Spleen (tissue), 7 donors: Measurements from ENCODE around the gene BFAR.

ENCODE experiments used
- CTCF ChIP-seq, 11 experiments: fragments of 200-600 bp in 7 of 11; fragments of 450-650 bp in 4 of 11; sonication (generic) in 4 of 11; IDR thresholded peaks in 8 of 11; conservative IDR thresholded peaks in 3 of 11; 1 replicate in 7 of 11; 2 replicates in 4 of 11; pipeline versions ENCODE4 v1.4.0 to v1.8.0; 2016 to 2021; ENCODE audit warnings: antibody characterized with exemption in 11 of 11, inconsistent platforms in 4 of 11, mild to moderate bottlenecking in 1 of 11
- POLR2A ChIP-seq, 3 donors: fragments of 450-650 bp; IDR thresholded peaks; one replicate each; pipeline ENCODE4 v1.5.1; 2017; ENCODE audit warnings: antibody characterized with exemption in 3 of 3, mild to moderate bottlenecking in 1 of 3
- POLR2AphosphoS5 ChIP-seq, 3 donors: sonication (generic); formaldehyde crosslinking; IDR thresholded peaks; one replicate each; pipeline ENCODE4 v1.5.1; 2017; ENCODE audit warnings: antibody characterized with exemption in 3 of 3
- donor health status: DM: no; HTN: no; CAD: no; lungs with moderate emphysema.
- donor health status: DM: no; HTN: no; CAD: no.
- donor health status: DM: no; HTN: no; CAD: no.

DNA sequence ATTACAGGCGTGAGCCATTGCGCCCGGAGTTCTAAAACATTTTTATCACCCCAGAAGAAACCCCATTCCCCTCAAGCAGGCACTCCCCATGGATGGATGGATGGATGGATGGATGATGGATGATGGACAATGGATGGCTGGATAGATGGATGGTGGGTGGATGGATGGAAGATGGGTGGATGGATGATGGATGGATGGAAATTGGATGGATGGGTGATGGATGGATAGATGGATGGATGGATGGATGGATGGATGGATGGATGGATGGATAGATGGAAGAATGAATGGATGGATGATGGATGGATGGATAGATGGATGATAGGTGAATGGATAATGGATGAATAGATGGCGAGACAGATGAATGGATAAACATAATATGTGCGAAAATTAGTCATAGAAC is 44.9 kb downstream of the BFAR start:
- no peak for TF ChIP-seq CTCF (IDR thresholded peaks at IDR 0.05 in 8 of 11, conservative IDR thresholded peaks at IDR 0.05 in 3 of 11)
- TF ChIP-seq POLR2A (IDR thresholded peaks at IDR 0.05): no peak
- no peak for TF ChIP-seq POLR2AphosphoS5 (IDR thresholded peaks at IDR 0.05)
